ENCODE measurements around the gene NKX6-1. TPM values are rescaled to one million over a fixed set of nuclear protein-coding genes. Genes with fewer than 3 reads are reported as not detected.

The NKX6-1 gene
- total and polyA plus RNA-seq, 12 donors = 0.06 to 0.14 TPM; not detected in 10

DNA sequence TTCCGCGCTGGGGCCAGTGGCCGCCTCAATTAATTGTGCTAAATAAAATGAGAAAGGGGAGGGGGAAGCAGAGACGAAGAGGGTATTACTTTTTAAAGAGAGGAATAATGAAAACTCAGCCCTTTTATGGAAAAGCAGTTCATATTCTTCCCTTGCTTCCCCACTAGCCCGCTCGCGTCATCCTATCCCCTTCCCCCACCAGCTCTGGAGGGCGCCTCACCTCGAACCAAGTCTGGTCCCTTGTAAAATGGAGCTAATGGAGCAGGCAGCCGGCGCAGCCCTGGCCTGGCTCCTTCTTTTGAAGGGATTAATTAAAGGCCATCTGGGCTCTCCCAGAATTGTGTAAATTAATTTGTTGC is 511 bp upstream of the NKX6-1 start:
- no peak for DNase-seq
- Histone ChIP-seq H3K27ac (no peak overlapping the region), H3K27me3 (peaks cover 92% of the 10 kb centered on the region), H3K9me3 (replicated peaks in 1 of 3) (no peaks in the 10 kb centered on the region), H3K36me3 (replicated peaks in 1 of 2) (no peaks in the 10 kb centered on the region), H3K4me3 (peak overlapping the region in 1 of 4 donors; percentile 30), H3K4me1 (replicated peaks in 1 of 2) (peaks cover 18 to 26% of the 10 kb centered on the region in 2 donors)
- TF ChIP-seq, protein P1, sequence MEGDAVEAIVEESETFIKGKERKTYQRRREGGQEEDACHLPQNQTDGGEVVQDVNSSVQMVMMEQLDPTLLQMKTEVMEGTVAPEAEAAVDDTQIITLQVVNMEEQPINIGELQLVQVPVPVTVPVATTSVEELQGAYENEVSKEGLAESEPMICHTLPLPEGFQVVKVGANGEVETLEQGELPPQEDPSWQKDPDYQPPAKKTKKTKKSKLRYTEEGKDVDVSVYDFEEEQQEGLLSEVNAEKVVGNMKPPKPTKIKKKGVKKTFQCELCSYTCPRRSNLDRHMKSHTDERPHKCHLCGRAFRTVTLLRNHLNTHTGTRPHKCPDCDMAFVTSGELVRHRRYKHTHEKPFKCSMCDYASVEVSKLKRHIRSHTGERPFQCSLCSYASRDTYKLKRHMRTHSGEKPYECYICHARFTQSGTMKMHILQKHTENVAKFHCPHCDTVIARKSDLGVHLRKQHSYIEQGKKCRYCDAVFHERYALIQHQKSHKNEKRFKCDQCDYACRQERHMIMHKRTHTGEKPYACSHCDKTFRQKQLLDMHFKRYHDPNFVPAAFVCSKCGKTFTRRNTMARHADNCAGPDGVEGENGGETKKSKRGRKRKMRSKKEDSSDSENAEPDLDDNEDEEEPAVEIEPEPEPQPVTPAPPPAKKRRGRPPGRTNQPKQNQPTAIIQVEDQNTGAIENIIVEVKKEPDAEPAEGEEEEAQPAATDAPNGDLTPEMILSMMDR (IDR thresholded peaks at IDR 0.05) = no peak
- TF ChIP-seq POLR2A (IDR thresholded peaks at IDR 0.05) = no peak
- intact Hi-C loops (cut with DNase I) = loop anchor here in 1 of 2 donors (10.0 kb wide), 1 partner anchor 855 kb away; no protein-coding TSS in a partner anchor
- WGBS, 4 donors = 5 to 6% (median 6%) methylated on average over 11 of the region's 11 CpGs

DNA sequence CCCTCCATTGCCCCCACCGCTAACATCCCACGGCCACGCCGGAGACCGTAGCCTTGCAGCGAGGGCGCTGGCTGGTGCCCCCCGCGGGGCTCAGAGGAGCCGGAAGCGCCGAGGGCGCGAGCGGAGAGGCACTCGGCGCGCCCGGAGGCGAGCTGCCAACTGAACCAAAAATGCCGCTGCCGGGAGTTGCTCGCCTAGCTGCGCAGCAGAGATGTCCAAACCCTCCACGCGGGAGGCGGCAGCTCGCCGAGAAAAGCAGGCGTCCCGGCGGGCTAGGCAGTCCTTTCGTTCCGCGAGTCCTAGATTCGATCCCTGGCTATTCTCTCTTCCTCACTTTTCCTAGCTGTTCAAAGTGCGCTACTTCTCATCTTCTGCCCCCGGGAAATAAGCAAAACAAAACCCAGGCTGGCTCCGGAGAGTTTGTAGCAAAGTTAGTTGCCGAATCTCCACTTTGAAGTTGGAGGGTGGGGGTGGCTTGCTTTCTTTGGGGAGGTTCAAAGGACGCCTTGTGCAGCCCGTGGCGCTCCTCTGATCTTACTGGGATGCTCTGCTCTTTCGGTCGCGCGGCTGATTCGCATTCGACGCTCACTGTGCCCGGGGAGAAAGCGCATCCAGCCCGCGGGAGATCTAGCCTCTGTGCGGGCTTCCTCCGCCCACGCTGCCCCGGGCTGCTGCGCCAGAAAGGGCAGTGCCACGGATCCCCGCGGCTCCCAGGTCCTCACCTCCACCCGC is 723 bp downstream of the NKX6-1 start:
- intact Hi-C loops (cut with DNase I) = loop anchor here in 1 of 2 donors (10.0 kb wide), 1 partner anchor 854 kb away; no protein-coding TSS in a partner anchor
- H3K4me1 ChIP-seq (replicated peaks in 1 of 2) = peaks cover 18 to 26% of the 10 kb centered on the region in 2 donors
- H3K27me3 ChIP-seq = peaks cover 92% of the 10 kb centered on the region
- H3K36me3 ChIP-seq (replicated peaks in 1 of 2) = no peaks in the 10 kb centered on the region
- TF ChIP-seq, protein P1 (IDR thresholded peaks at IDR 0.05) = no peak
- no peak for TF ChIP-seq POLR2A (IDR thresholded peaks at IDR 0.05)
- H3K9me3 ChIP-seq (replicated peaks in 1 of 3) = no peaks in the 10 kb centered on the region
- DNase-seq = peak in 2 of 7 donors; percentile 22 to 27
- no peak overlapping the region for H3K27ac ChIP-seq
- H3K4me3 ChIP-seq = peak overlapping the region in 1 of 4 donors; percentile 30
- 1 to 2% (median 1%) methylated on average over 31 to 63 of the region's 63 CpGs for WGBS, 4 donors

DNA sequence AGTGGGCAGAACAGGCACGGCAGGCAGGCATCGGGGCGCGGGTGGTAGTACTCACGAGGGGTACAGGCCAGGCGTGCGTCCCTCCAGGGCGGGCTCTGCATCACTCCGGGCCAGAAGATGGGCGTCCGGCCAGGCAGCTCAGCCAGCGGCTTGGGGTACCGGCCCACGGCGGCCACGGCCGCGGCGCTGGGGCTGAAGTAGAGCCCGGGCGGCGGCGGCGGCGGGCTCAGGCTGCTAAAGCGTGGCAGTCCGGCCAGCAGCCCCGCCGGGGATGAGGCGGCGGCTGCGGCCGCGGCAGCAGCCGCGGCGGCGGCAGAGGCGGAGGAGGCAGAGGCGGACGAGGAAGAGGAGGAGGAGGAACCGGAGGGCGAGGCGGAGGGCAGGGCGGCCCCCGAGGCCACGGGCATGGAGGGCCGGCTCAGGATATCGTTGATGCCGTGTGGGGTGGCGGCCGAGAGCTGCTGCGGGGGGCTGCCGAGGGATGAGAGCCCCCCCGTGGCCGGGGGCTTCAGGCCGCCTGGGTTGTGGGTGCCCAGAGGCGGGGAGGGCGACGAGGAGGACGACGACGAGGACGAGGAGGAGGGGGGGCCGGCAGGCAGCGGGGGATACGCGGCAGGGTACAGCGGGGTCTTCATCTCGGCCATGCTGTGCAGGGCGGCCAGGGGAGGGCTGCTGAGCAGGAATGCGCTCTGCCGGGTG is 1.4 kb downstream of the NKX6-1 start:
- Histone ChIP-seq H3K4me1 (replicated peaks in 1 of 2) (peaks cover 18 to 31% of the 10 kb centered on the region in 2 donors), H3K27me3 (peaks cover 92% of the 10 kb centered on the region), H3K9me3 (replicated peaks in 1 of 3) (no peaks in the 10 kb centered on the region), H3K36me3 (replicated peaks in 1 of 2) (no peaks in the 10 kb centered on the region), H3K27ac (no peak overlapping the region), H3K4me3 (peak overlapping the region in 1 of 4 donors; percentile 30)
- DNase-seq = no peak
- intact Hi-C loops (cut with DNase I) = loop anchor here in 1 of 2 donors (10.0 kb wide), 1 partner anchor 853 kb away; no protein-coding TSS in a partner anchor
- TF ChIP-seq, protein P1 (IDR thresholded peaks at IDR 0.05) = no peak
- no peak for TF ChIP-seq POLR2A (IDR thresholded peaks at IDR 0.05)
- 3 to 5% (median 4%) methylated on average over 22 to 73 of the region's 73 CpGs for WGBS, 4 donors
